Mesenteric fat pad (tissue), 1 donor: ENCODE results near the gene ECSCR. TPM values are rescaled to one million over a fixed set of nuclear protein-coding genes. Genes with fewer than 3 reads are reported as not detected.

ENCODE experiments used
- DNase-seq: peaks from one replicate; pipeline ENCODE4 v3.0.0-alpha.2; 2020; ENCODE audit warnings: low spot score
- total RNA-seq: library from RNA; stranded (reverse); fragmentation: NEBNext Ultra II Directional; extraction: Animal tissue kit (Norgen Biotek cat#: 25700); gene quantifications from one replicate; pipeline ENCODE4 v1.2.1, GENCODE V29; 2021
- donor health status: DM: yes; HTN: yes; CAD: no.

ECSCR gene
- total RNA-seq, 1 donor from 2014 or later, result 26.7 TPM

DNA sequence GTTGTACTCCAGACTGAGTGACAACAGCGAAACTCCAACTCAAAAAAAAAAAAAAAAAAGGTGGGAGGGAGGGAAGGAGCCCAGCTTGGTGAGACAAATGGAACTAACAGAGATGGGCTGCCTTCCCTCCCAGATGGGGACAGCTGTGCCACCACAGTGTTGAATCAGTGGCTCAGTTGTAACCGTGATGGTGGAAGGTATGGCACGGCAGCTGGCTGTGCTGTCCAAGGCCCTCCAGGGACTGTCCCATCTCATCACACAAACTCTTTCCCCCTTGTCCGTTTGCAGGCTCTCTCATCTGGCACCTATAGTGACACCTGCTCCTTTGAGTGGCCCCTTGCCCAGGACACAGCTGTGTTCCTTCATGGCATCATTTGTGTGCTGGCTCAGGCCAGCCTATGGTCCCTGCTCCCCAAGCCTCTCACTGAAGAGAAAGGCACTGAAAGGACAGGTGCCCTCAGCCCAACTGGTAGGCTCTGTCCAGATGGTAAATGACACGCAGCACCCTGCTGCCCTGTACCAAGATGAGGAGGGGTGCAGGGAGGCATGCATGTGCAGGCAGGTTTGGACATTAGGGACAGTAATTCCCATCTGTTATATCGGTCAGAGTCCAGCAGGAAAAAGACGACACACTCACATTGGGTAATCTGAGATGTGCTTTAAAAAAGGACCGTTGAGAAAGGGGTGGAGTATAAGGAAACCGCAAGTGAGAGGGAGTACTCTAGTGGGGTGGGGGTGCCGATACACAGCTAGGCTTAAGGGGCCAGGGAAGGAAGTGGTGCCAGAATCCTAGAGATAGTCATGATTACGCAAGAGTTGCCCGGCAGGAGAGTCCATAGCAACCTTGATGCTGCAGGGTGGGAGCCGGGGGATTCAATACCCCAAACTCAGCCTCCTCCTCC, 12.6 kb upstream of the ECSCR start:
- no peak for DNase-seq

DNA sequence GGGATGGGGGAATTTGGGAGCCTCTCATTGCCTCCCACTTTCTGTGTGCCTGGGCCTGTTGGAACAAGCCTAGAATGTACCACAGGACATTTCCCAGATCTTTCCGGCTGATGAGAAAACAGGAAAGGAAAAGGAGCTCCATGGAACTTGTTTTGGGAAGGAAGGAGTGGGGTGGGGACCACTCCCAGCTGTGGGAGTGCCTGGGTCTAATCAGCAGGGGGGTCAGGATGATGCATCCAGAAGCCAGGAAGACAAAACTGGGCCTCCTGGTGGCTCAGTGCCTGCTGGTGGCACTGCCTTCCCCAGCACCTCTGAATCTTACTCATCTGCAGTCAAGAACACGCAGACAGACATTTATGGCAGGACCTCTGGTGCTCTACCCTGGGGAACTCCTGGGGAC, 11.0 kb upstream of the ECSCR start:
- no peak for DNase-seq

DNA sequence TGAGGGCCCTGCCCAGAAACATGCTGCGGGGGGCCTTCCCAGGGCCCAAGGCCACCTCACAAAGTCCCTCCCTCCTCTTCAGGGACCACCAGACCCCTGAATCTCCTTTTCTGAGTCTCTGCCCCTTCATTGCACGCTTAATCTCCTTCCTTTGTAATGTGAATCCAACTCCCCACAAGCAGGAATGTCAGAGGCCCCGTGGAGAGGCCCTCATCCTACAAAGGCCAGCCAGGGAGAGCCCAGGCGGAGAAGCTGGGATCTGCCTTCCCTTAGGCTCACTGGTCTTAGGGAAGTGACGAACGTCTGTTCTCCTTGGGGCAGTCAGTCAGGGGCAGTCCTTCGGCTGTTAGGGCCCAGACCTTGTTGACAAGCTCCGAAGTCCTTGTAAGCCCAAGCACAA, 10.6 kb upstream of the ECSCR start:
- no peak for DNase-seq

DNA sequence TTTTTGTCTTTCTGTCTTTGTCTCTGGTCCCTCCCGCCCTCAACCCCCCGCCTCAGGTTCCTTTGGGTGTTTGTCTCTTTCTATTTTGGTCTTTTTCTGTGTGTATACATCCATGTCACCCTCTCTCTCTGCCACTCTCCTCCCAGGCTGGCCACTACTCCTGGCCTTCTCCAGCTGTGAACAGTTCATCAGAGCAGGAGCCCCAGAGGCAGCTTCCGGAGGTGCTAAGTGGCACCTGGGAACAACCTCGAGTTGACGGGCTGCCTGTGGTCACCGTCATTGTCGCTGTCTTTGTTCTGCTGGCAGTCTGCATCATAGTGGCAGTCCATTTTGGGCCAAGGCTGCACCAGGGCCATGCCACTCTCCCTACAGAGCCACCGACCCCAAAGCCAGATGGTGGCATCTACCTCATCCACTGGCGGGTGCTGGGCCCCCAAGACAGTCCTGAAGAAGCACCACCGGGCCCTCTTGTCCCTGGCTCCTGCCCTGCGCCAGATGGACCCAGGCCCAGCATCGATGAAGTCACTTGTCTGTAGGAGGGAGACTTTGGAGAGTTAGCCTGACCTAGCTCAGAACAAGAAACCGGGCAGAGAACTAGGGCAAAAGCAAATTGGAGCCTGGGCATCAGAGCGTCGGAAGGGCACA, 10.0 kb upstream of the ECSCR start:
- no peak for DNase-seq

DNA sequence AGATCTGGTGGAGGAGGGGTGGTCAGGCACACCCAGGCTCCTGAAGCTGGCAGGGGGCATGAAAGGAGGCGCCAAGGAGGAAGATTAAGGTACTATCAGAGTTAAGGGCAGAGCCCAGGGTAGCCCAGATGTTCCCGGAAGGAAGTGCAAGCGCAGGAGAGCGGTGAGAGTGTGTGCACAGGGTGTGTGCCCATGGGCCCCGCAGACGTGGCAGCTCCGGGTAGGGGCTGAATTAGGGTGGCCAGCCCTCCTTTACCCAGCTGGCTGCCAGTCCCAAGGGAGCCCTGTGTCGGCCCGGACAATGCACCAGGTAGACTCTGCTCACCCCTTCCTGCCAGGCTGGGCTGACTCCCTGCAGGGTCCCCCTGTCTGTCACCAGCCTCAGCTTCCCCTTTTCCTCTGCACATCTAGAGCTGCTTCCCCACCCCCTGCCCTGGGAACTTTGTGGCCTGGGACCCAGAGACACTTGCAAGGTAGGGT, 8.3 kb upstream of the ECSCR start, which contains the start of gene SMIM33:
TSS of gene SMIM33 (plus strand) at position 184 of the 480 bp plus-strand sequence. CDS start at position 302, 118 bp downstream.
- DNase-seq, result no peak

DNA sequence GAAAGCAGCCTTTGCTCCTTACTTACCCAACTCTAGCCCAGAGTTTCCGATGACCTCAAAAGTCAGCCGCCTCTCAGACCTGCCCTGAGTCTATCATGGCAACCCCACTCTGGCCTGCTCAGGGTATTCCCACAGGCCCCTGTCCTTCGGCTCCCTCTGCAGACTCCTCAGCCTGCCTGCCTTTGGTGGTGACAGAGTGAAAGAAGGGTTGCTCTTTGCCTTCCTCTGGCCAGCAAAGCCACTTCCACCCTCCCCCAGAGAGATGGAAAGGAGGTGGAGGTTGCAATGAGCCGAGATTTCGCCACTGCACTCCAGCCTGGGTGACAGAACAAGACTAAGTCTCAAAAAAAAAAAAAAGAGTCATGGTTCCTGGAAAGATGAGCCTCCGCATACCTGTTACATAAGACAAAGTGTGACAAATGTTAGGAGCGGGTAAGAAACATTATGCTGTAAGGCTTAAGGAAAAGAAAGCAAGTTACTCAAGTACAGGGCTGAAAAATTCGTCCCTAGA, 5.9 kb upstream of the ECSCR start:
- no peak for DNase-seq

DNA sequence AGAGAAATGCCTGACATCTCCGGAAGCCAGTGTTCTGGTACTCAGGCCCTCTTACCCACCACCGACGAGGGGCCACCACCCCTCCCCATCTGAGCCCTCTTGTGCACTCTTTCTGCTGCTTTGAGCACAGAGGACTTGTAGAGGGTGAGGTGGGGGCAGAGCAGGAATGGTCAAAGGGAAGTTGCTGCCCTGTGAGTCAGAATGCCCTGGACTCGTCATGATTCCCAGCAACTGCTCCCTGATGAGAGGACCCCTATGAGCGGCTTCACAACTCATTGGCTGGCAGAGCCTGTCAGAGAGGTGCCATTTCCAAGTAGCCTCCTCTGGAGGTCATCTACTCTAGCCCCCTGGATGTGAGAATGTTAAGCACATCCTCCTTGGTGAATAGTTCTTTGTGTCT, 845 bp downstream of the ECSCR start:
- no peak for DNase-seq

DNA sequence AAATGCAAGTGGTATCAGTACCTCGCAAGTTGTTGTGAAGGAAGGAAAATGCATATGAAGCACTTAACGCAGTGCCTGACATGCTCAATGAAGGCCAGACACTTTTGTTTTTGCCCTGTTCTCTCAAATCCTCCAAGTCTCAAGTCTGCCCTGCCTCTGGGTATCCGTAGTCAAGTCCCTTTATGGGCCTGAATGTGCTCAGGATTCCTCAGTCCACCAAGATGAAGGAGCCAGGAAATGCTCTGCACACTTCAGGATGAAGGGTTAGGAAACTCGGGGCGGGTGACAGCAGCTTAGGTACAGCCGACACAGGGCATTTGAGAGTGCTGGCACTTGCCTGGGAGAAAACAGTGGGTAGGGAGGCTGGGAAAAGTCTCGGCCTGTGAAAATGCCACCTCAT, 1.4 kb downstream of the ECSCR start:
- no peak for DNase-seq

DNA sequence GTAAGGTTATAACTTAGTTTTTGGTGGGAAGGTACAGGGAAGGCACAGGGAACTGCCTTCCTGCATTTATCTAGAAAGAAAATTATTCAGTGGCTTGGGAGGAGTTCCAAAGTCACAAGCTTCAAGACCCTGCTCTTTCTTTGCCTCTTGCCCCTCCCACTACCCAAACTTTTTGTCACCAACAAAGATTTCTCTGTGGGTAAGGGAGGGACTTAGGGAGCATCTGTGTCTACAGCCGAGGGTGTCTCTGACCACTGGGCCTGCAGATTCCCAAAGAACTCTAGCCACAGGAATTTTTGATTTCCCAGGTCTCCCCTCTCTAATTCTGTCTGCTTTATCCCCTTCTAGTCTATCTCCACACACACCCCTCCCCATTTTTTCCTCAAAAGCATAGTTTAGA, 2.1 kb downstream of the ECSCR start:
- DNase-seq, result no peak

DNA sequence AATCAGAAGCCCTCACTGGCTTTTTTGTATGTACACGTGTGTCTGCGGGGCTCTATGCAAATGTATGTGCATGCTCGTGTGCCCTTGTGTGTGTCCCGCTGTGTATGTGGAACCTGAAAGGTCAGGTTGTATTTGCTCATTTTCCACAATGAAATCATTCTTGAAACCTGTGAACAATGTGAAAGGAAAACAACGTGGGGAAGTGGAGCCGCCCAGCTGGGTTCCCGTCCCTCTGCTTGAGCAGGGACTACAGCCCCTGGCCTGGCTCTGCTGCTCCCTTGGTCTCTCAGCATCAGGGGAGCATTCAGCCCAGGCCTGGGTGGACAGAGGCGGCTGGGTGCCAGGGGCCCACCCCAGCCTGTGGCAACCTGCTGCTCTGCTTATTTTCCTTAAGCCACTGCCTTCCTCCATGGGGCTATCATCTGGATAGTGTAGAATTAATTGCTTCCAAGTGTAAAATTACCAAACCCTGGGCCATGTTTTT, 3.0 kb downstream of the ECSCR start:
- no peak for DNase-seq

DNA sequence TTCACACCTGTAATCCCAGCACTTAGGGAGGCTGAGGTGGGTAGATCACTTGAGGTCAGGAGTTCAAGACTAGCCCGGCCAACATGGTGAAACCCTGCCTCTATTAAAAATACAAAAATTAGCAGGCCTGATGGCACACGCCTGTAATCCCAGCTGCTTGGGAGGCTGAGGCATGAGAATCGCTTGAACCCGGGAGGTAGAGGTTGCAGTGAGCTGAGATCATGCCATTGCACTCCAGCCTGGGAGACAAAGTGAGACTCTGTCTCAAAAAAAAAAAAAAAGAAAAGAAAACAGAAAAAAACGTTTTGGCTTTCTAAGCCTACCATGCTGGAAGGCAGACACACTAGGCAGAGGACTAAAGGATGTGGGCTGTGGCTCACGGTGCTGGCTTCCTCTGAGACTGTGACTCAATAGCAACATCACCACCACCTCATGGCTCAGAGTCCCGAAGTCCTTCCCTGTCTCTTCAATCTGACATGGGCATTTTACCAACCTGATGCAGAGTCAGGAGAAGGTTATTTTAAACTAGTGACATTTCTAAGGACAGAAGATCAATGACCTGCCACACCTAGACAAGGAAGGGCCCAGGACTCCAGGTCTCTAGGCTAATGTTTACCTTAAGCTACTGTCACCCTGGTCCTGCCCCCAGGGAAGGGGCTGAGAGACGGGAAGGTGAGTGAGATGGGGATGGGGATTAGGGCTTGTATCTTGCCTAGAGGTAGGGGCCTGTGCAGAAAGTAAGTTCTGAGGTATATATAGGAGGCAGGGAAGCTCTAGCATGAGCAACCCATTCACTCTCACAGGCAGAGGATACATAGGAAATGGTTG, 3.7 kb downstream of the ECSCR start:
- DNase-seq, result no peak

DNA sequence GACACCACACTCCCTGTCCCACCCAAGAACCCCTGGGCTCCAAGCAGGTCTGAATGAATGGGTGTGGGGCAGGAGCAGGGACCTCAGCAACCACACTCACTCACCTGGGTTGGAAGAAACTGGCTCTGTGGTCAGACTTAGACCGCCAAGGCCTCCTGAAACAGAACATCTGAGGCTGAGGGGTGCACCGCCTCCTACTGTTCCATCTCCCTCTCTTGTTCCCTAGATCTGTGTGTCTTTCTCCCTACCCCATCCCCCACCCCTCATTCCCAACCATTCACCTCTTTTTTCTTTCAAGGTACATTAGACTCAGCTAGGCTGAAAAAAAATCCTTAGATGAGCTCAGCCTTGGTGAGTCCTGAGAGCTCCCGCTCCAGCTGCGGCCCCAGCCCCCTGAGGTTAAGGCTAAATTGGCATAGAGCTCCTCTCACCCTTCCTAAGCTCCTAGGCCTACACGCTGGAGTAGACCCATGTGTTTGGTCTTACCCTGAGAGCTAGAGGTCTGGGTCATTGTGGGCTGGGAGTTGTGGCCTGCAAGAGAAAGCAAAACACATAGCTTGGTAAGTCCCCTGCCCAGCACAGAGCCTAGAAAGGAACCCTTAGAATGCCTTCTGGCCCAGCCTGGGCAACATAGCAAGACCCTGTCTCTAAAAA, 4.8 kb downstream of the ECSCR start:
- DNase-seq, result no peak

DNA sequence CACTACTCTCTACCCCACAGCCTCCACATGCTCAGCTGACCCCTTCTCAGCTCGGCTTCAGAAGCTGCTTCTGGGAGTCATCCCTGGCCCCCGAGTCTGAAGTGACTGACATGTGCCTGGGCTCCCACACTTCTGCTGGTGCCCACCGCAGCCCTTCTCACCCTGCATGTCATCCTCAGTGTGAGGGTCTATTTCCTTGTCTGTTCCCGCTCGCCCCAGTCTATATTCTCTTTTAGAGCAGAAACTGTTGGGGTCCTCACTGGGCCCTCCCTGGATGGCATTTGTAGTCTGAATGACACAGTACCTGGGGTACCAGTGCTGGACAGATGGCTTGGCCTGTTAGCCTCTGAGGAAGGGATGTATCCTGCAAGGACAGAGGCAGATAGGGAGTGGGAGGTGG, 5.3 kb downstream of the ECSCR start:
- DNase-seq, result no peak

DNA sequence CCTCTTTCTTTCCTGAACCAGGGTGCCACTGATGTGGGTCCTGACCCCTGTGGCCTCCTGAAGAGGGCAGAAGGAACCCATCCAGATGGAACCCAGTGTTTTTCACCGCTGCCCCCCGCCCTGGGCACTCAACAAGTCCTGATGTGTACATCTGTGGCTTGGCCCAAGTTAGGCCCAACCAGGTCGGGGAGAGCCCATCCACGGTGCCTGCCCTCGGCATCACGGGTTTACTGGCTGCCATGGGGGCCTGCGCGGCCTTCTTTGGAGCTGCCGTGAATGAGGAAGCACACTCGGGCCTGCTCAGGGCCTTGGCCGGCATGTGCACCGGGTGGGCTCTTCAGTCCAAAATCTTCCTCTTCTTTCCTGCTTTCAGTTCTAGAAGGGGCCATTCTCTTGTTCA, 5.8 kb downstream of the ECSCR start:
- no peak for DNase-seq

DNA sequence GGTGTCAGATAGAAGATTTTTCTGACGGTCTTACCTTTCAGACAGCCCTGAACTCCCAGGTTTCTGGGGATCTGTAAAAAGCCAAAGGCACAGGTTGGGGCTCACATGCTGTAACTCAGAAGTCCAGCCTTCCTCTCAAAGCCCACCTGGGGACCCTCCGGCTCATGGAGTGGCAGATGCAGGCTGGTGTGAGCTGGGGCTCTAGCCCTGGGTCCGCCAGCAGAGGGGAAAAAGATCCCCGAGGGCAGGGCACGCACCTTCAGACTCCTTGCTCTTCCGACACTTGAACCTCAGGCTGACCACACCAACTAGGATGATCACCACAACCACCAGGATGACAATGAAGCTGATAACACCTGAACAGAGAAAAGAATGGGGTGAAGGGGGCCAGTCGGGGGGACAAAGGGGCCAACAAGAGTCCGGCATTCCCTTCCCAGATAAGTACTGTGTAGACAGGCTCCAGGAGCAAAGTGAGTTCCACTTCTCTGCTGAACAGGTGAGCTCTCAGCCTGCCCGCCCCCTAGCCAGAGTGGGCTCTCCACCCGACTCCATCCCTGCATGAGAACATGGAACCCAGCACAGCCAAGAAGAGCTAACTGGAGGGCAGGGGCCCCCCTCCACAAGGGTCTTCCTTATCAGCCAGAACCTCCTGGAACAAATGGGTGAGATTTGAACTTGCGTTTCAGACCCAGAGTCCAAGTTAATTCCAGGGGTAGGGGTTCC, 7.8 kb downstream of the ECSCR start:
- no peak for DNase-seq

DNA sequence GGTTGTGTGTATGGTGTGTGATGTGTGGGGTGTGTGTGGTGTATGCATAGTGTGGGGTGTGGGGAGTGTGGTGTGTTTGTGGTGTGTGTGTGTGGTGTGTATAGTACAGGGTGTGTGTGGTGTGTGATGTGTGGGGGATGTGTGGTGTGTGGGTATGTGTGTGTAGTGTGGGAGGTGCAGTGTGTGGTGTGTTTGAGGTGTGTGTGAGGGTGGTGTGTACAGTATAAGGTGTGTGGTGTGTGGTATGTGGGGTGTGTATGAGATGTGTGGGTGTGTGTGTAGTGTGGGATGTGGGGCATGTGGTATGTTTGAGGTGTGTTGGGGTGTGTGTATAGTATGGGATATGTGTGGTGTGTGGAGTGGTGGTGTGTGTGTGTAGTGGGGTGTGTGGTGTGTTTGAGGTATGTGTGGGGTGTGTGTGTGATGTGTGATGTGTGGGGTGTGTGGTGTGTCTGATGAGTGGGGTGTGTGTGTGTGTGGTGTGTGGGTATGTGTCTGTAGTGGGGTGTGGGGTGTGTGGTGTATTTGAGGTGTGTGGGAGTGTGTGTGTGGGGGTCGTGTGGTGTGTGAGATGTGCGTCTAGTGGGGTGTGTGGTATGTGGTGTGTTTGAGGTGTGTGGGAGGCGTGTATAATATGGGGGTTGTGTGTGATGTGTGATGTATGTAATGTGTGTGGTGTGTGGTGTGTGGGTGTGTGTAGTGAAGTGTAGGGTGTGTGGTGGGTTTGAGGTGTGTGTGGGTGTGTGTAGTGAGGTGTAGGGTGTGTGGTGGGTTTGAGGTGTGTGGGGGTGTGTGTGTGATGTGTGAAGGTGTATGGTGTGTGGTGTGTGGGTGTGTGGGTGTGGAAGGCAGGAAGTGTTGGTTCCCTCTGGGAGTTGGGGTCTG, 8.6 kb downstream of the ECSCR start:
- no peak for DNase-seq

DNA sequence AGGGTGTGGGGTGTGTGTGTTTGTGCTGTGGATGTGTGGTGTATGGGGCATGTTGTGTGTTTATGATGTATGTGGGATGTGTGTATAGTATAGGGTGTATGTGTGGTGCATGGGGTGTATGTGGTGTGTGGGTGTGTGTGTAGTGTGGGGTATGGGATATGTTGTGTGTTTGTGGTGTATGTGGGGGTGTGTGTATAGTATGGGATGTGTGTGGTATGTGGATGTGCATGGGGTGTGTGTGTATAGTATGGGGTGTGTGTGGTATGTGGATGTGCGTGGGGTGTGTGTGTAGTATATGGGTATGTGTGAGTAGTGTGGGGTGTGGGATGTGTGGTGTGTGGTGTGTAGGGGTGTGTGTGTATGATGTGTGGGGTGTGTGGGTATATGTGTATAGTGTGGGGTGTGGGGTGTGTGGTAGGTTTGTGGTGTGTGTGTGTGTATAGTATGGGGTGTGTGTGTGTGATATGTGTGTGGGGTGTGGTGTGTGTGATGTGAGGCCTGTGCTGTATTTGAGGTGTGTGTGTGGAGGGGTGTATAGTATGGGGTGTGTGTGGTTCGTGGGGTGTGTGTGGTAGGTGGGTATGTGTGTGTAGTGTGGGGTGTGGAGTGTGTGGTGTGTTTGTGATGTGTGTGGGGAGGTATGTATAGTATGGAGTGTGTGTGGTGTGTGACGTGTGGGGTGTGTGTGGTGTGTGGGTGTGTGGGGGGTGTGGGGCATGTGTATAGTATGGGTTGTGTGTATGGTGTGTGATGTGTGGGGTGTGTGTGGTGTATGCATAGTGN, 10.5 kb downstream of the ECSCR start:
- DNase-seq, result no peak

DNA sequence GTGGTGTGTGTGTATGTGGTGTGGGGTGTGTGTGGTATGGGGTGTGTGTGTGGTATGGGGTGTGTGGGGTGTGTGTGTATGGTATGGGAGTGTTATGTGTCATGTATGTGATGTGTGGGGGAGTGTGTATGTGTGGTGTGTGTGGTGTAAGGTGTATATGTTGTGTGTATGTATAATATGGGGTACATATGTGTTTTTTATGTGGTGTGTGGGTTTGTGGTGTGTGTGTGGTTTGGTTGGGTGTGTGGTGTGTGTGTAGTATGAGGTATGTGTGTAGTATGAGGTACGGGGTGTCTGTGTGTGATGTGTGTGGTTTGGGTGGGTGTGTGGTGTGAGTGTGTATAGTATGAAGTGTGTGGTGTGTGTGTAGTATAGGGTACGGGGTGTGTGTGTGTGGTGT, 11.4 kb downstream of the ECSCR start:
- DNase-seq, result no peak
